ENCODE results near the gene AWAT1.
"Not testable (repeated sequence)": the region's sequence is repeated elsewhere in the genome, so short reads cannot be mapped to it uniquely, and the experiment has no call there.

AWAT1 gene

GRCh38 chrX:70262952-70263567 is 28.6 kb downstream of the AWAT1 start:
- no peak for DNase-seq

- DNase-seq, result no peak
These were observed 30.3 kb downstream of the AWAT1 start for GRCh38 chrX:70264784-70265183.

GRCh38 chrX:70268034-70268433 is 33.6 kb downstream of the AWAT1 start, which contains the start of gene ARR3:
TSS of gene ARR3 (plus strand) at chrX:70268334. CDS start at chrX:70269386, 1,052 bp downstream.
- DNase-seq, result no peak

GRCh38 chrX:70274029-70274428 is 39.6 kb downstream of the AWAT1 start:
- DNase-seq, result not testable (repeated sequence)

- no peak for DNase-seq
These were observed 44.6 kb downstream of the AWAT1 start for GRCh38 chrX:70279081-70279480.

- no peak for DNase-seq
These were observed 46.1 kb downstream of the AWAT1 start for GRCh38 chrX:70280573-70280972.

- no peak for DNase-seq
These were observed 47.5 kb downstream of the AWAT1 start, which contains the start of gene RAB41 for GRCh38 chrX:70281951-70282350. TSS of gene RAB41 (plus strand) at chrX:70282172. CDS start at chrX:70282218, 46 bp downstream.

GRCh38 chrX:70289168-70289792 is 54.8 kb downstream of the AWAT1 start:
- no peak for DNase-seq

Measured in hippocampal formation (tissue), 2 donors.